Measurements from ENCODE around the gene CANT1. TPM values are rescaled to one million over a fixed set of nuclear protein-coding genes. Genes with fewer than 3 reads are reported as not detected.

Gene CANT1
- total and polyA plus RNA-seq, 2 of the 13 experiments (the other 11 are each of a cell fraction or from before 2014, with no cell fraction given): 34.1 to 42.1 TPM

GRCh38 chr17:78970834-78971755 lies 38.5 kb downstream of the CANT1 start (continued):
- no peak for TF ChIP-seq ZNF770 (CRISPR knock-in tag; IDR thresholded peaks at IDR 0.05)
- no peak for TF ChIP-seq TBX3 (IDR thresholded peaks at IDR 0.05; ENCODE audit: borderline replicate concordance)
- no peak for TF ChIP-seq ATF4 (CRISPR knock-in tag; IDR thresholded peaks at IDR 0.05)
- no peak for TF ChIP-seq ZNF891 (CRISPR knock-in tag; IDR thresholded peaks at IDR 0.05)
- TF ChIP-seq ZFP82 (CRISPR knock-in tag; IDR thresholded peaks at IDR 0.05; ENCODE audit: borderline replicate concordance): no peak
- TF ChIP-seq NFIC (IDR thresholded peaks at IDR 0.05; ENCODE audit: low read length): no peak
- TF ChIP-seq MEIS2 (CRISPR knock-in tag; IDR thresholded peaks at IDR 0.05): no peak
- TF ChIP-seq TBX2 (CRISPR knock-in tag; IDR thresholded peaks at IDR 0.05; ENCODE audit: borderline replicate concordance): no peak
- no peak for TF ChIP-seq ZNF142 (CRISPR knock-in tag; IDR thresholded peaks at IDR 0.05)
- peak; percentile 42; the same call in 1 of the 2 replicates for TF ChIP-seq FOXK1 (CRISPR knock-in tag; IDR thresholded peaks at IDR 0.05; ENCODE audit: borderline replicate concordance, low read depth)
- TF ChIP-seq KLF12 (CRISPR knock-in tag; IDR thresholded peaks at IDR 0.05; ENCODE audit: borderline replicate concordance): no peak
- no peak for TF ChIP-seq MYPOP (CRISPR knock-in tag; IDR thresholded peaks at IDR 0.05)
- no peak for TF ChIP-seq JUNB (CRISPR knock-in tag; IDR thresholded peaks at IDR 0.05; ENCODE audit: borderline replicate concordance)
- no peak for TF ChIP-seq ISX (CRISPR knock-in tag; conservative IDR thresholded peaks at IDR 0.05)
